ENCODE measurements around the gene RGS3.

The RGS3 gene

DNA sequence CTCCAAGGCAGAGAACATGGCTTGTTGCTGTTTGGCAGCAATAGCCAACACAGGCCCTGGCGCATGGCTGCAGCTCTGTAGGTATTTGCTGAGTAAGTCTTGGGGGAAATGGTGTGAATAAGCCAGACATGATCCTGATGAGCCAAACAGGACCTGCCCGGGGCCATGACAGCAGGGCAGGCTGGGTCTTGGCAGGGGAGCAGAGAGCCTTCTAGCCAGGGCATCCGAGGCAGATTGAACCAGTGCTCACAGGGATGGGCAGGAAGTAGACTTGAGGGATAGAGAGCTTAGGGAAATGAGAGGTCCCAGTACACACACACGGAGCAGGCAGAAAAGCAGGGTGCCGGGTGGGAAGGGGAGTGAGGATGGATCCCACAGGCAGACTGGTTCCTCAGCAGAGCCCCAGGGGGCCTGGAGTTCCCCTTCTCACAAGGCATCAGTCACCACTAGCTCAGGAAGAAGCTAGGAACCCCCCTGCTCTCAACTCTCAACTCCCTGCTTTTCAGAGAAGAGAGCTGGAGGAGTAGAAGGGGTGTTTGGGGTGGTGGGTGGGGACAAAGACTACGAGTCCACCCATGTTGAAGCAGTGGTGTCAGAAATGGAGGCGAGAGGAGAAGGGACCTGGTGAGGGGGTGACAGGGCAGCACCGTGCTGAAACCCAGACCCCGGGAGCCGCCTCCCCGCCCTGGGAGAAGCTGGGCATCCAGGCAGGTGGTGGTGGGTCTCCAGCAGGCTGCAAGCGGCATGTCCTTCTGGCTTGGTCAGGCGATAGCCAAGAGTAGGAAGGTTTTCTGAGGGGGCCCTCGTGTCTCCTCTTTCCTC, 111.1 kb downstream of the RGS3 start:
- DNase-seq: no peak

DNA sequence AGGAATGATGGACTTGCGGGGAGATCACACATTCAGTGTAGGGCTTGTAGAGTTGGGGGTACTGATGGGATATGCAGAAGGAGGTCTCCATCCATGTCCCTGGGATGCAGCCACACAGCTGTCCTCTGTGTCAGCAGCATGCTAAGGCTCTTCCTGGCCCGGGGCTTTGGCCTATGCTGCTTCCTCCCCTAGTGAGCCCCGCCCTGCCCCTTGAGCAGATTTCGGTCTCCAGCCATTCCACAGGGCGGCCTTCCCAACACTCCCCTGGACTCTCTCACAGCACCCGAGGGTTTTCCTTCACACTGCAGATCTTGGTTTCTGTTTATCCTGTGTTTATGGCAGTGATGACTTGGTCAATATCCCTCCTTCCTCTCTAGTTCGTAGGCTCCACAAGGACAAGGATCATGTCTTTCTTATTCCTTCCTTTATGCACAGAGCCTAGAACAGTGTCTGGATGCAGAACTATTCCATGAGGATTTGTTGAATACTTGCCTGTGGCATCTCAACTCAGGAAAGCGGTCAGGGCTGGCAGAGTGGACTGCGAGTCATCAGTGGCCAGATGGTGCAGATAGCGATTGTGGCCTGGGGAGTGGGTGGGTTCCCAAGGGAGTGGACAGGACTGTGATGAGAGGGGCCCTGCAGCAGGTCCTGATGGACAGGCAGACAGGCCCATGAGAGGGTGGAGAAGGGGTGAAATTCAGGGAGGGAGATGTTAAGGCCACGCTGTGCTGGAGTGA, 114.2 kb downstream of the RGS3 start:
- peak; percentile 23 for DNase-seq

DNA sequence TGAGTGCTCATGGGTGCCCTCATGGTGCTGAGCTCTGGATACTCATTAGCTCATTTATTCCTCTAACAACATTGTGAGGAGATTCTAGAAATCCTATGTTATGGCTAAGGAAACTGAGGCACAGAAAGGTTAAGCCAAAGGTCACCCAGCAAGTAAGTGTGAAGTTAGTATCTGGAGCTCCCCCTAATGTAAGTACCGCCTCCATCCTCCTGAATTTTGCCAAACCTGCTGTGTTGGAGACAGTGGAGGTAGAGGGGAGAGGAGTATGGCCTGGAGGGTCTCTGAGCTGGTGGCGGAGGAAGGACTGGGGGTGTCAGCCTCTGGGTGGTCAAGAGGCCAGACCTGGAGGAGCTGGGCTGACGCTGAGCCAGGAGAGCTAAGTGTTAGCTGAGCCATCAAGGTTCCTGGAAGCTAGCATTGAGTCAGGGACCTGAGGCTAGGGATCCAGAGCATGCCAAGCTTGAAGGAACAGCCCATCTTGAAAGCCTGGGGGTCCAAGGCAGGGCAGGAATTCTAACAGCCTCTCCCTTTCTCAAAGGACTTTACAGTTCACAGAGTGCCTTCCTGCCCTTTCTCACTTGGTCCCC, 114.8 kb downstream of the RGS3 start:
- DNase-seq: no peak

DNA sequence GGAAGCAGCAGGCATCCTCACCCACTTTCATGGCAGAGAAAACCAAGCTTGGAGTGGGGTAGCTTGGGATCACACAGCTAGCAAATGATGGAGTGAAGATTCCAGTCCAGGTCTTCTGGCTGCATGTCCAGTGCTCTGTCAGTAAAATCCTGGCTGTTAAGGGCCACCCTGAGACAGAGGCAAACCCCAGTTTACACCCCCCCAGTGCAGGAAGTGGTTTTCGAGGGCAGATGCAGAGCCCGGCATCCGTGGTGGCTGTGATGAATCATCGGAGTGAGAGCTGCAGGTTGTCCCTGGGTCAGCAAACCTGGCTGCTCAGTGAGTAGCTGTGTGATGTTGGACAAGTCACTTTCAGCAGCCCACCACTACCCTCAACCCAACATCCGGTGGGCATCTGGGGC, 115.4 kb downstream of the RGS3 start:
- DNase-seq: peak; percentile 79

DNA sequence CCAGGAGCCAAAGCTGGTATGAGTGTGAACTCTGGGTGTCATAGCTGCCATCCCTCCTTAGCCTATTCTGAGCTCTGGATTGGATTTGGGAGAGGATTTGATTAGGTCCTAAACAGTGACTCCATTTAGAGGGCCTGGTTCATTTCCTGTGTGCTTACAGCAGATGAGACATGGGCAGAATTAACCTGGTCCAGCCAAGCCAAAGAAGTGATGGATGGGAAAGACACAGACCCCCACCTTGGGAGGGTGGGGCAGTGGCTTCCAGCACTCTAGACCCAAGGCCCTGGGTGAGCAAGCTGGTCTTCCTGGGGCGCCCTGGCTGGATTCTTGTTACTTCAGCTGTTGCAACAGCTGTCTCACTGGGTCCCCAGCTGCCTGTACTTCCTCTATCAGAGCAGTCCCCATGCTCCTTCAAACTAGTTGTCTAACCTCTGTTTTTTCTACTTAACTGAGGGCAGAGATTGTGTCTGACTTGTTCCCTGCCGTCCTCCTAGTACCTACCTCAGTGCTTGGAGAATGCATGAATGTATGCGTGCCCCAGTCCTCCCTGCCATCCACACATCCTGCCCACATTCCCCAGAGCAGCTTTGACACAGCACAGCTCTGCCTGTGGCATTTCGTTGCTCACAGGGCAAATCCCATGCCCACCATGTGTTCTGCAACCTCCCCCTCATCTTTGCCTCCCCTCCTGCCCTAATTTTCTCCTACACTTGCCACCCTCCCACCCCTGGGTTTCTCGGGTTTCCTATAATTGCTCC, 115.9 kb downstream of the RGS3 start:
- peak; percentile 74 for DNase-seq

DNA sequence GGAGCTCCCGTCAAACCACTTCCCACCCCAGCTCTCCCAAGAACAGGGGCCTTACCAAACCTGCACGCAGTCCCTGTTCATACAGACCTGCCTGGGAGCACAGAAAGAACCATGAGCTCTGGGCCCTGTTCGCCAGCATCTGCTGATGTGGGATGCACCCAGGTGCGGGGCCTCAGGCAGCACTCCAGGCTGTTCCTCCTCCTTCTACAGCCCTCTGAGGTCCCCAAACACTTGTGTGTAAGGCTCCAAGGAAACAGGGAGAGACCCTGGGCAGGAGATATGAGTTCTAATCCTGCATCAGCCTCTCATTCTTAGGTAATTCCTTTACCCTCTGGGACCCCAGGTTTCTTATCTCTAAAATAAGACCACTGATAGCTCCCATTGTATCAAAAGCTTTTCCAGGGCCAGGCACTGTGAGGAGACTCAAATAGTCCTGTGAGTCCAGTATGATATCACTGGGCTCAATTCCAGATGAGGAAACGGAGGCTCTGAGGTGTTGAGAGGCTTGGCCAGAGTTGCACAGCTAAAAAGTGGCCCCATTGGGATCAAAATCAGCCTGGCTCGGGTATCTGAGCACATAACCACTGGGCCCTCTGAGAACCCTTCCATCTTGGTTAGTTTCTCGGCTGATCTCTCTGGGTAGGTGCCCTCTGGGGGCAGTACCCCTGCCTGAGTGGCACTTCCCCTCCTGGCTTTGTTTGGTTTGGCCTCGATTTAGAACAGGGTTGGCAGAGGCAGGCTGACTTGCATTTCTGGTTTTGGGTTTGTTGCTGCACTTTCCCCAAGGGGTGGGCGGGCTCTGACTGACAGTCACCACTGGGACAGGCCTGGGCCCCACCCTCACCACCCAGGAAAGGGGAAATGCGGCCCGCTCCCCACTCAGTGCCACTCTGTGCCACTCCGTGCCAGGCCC, 116.8 kb downstream of the RGS3 start:
- DNase-seq: peak; percentile 73

DNA sequence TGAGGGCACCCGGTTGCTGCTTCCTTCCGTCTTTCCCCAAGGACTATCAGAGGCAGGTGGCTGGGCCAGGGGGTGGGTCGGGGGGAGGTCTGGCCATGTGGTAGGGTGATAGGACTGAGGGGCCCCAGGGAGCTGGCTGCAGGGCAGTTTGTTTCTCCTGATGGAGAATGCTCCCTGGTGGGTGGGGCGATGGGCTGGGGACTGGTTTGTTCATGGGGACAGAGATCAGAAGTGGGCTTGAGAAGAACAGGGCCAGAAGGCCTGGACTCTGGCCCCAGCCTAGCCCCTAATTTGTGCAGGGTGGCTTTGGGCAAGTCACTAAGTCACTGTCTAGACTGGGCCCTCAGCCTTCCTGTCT, 117.4 kb downstream of the RGS3 start:
- no peak for DNase-seq

DNA sequence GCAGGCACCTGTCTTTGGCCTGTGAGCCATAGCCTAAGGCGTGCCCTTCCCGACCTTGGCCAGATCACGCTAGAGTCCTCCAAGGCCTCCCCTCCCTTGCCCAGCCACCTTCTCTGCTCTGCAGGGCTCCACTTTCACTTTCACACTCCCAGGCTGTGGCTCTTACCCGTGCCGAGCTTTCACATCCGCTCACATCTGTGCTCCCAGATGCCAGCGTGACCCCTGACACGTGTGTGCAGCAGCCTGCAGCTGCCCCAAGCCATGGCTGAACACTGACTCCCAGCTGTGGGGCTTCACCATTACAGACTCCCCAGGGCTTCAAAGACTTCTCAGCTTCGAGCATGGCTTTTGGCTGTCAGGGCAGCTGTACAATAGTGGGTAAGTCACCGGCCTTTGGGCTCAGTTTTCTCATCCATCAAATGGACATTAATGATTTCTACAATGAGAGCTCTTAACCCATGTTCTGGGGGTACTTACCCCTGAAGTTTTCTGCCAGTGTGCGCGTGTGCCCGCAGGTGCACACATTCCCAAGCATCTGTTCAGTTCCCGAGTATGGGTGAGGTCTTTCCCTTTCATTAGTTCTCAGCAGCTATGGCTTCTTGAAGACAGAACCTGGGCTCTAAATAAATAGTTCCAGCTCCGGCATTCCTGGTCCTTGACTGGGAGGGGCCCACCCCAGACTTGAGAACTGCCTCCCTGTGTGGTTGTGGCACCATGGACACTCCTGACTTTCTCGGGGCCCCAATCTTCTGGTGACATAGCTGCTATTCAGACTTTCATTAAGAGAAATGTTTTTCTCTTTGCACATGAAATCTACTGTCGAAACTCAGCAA, 118.6 kb downstream of the RGS3 start:
- peak; percentile 83 for DNase-seq

DNA sequence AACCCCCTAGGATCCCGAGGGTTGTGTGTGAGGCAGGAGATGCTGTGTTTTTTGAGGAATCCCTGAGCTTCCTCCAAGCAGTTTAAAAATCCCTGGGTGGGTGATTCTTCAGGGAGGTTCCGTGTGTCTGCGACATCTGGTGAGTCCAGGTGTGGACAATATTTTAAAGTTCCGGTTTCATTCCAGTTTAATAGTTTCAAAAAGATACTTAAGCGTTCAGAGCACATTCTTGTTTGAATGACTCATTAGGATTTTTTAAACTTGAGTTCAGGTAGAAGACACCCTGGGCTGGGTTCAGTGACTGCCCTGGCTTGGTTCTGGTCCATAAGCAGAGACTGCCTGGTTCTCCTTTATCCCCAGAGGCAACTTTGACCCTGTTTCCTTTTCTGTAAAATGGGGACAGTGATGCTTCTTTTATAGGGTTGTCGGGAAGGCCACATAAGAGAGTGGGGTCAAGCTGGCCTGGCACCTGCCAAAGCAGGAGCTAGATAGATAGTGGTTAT, 119.2 kb downstream of the RGS3 start:
- DNase-seq: no peak

DNA sequence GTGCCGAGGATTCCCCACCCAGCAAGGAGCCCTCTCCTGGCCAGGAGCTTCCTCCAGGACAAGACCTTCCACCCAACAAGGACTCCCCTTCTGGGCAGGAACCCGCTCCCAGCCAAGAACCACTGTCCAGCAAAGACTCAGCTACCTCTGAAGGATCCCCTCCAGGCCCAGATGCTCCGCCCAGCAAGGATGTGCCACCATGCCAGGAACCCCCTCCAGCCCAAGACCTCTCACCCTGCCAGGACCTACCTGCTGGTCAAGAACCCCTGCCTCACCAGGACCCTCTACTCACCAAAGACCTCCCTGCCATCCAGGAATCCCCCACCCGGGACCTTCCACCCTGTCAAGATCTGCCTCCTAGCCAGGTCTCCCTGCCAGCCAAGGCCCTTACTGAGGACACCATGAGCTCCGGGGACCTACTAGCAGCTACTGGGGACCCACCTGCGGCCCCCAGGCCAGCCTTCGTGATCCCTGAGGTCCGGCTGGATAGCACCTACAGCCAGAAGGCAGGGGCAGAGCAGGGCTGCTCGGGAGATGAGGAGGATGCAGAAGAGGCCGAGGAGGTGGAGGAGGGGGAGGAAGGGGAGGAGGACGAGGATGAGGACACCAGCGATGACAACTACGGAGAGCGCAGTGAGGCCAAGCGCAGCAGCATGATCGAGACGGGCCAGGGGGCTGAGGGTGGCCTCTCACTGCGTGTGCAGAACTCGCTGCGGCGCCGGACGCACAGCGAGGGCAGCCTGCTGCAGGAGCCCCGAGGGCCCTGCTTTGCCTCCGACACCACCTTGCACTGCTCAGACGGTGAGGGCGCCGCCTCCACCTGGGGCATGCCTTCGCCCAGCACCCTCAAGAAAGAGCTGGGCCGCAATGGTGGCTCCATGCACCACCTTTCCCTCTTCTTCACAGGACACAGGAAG, 120.2 kb downstream of the RGS3 start:
- peak; percentile 11 for DNase-seq

DNA sequence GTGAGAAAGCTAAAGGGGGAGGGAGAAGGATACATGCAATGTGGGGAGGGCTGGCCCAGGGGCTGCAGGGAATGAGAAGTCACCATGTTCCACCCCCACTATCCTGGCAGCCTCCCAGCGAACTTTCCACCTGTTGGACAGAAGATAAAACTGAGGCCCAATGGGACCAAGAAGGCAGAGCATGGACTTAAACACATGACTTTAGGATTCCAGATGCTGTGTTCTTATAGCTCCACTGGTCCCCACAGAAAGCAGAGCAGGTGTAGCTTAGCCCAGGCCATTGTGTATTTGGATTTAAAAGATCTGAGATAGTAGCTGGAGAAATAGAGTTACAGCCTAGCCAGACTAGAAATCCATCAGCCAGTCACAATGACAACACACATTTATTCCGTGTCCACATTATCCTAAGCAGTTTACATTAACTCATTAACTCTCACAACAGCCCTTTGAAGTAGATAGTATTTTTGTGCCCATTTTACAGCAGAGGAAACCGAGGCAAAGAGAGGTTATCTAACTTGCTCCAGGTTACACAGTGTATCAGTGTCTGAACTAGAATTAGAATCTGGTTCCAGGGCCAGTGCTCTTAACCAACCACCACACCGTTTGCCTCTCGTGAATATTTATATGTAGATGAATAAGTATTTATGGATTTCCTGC, 121.0 kb downstream of the RGS3 start:
- peak; percentile 17 for DNase-seq

DNA sequence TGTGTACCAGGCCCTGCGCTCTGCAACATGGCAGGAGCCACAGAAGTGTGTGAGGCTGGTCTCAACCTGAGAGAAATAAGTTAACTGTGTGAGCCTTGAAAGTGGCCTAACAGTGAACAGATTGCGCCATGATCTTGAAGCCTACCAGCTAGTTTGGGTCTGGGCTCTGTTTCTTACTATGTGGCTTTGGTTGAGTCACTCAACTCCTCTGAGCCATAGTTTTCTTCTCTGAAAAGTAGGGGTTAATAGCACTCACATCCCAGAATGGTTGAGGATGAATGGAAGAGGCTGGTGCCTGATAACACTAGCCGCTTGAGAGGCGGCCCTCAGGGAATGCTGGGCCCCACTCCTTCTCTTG, 121.5 kb downstream of the RGS3 start:
- no peak for DNase-seq

DNA sequence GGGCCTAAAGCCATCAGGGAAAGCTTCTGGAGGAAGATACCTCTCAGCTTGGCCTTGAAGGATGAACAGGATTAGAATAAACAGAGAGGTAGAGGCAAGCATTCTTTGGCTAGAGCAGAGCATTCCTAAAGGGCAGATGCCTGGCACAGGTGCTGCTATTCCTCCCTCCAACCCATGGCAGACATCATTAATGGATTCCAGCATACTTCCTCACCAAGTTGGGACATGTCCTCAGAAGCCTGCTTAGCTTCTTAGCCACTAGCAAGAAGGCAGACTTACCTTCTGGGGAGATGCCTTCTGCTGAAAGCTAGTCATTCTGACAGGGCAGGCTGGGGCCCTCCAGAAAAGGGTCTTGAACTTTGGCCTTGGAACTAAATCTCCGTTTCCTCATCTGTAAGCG, 122.0 kb downstream of the RGS3 start:
- no peak for DNase-seq

DNA sequence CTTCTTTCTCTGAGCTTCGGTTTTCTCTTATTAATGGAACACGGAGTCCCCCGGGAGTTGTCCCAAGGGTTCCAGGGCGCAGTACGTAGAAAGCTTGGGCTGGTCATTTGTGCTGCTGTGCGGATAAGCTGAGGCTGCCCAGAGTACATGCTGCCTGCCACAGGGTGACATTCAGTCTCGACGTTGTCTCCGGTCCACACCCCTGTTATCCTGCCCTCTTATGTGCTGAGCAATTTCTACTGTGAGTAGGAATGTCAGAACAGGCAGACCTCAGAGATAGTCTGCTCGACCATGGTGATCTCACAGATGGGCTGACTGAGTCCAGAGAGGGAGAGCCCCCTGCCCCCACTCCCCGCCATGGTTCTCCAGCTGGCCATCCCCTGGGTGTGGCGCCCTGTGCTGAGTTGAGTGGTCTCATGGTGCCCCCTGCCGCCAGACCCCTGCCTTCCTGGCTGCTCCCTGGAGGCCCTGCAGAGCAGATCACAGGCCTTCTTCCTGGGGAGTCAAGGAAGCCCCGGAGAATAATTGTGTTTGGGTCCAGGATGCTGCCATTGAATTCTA, 124.0 kb downstream of the RGS3 start:
- peak; percentile 79 for DNase-seq

DNA sequence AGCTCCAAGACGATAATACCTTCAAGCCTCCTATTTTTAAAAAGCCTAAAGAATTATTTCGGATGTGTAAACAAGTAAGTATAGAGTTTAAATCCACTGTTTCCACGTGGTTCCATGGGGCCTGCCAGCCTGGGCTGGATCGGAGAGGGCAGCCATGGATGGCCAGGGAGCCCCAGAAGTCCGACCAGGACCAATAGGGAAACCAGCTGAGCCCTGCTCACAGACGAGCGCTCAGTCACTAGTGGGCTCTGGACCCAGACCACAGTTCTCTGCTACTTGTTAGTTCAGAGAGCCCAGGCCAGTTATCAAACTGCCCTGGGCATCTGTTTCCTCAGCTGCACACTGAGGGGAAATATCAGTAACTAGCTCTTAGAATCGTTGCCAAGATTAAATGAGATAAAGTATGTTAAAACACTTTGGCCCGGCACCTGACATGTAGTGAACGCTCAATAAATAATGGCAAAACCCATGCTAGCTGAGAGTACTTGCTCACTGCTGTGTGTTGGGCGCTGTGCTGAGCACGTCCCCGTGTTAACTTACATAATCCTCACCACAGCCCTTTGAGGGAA, 124.8 kb downstream of the RGS3 start:
- DNase-seq: no peak

DNA sequence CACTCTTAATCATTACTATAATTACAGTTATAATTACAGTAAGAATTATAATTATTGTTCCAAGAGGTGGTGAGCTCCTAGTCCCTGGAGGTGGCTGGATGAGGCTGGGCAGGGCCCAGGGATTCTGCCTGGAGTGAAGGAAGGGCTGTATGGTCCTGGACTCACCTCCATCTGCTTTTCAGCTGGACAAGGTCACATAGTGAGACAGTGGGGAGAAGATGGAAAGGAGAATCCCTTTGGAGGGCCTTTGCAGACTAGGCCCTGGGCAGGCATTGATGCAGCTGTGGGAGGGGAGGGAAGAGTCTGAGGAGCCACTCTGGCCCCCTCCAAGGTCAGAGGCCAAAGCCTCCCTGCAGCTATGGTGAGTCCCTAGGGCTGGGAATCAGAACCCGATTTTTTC, 125.4 kb downstream of the RGS3 start:
- DNase-seq: no peak

DNA sequence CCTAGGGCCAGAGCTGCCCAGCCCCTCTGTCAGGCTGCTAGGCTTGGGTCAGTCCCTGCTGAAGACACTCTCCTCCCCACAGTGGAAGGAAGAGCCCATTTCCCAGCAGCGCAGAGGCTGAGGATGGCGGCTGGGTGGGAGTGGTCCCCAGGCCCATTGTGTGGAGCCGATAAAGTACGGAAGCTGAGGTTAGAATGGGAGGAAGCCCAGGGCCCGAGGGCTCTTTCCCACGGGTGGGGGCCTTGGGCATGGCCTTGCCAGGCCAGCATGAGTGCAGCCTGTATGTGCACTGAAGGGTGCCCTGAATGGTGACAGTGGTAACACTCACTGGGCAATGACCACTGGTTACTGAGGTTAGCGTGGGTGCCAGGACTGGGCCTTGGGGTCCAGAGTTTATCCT, 125.9 kb downstream of the RGS3 start:
- DNase-seq: no peak

DNA sequence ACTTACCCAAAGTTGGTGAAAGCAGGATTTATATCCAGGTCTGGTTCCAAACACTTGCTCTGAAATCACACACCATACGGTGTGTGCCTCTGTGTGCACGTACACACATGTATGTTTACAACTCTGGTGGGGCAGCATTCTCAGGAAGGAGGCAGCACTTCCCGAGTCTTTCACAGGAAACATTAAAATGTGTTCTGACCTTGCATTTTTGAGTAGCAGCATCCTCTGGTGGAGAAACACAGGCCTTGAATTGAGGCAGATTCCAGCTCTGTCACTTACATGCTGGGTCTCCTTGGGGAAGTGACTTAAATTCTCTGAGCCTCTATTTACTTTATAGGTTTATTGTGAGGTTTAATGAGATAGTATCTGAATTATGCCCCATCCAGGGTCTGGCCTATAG, 126.4 kb downstream of the RGS3 start:
- no peak for DNase-seq

DNA sequence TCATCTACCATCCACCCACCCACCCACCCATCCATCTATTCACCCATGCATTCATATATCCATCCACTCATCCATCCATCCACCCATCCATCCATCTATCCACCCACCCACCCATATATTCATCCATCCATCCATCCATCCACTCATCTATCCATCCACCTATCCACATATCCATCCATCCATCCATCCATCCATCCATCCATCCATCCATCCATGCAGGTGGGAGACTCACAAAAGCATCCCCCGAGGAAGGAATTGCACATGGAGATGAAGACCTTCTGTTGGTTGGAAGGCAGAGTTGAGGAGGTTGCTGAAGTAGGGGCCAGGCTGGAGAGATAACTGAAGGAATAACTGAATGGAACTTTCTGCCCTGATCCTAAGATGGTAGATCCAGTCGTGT, 126.9 kb downstream of the RGS3 start:
- DNase-seq: no peak

All from femur (tissue), 1 donor.